H1 (cell line): ENCODE results near the gene LARP1. TPM values are rescaled to one million over a fixed set of nuclear protein-coding genes. Genes with fewer than 3 reads are reported as not detected.

ENCODE experiments used
- BACH1 ChIP-seq: IDR thresholded peaks from 2 replicates; pipeline ENCODE4 v1.6.1; 2012; ENCODE audit warnings: low read length, improper control_type of control experiment
- CREB1 ChIP-seq: IDR thresholded peaks from 2 replicates; pipeline ENCODE4 v1.6.1; 2012; ENCODE audit warnings: inconsistent platforms
- GABPA ChIP-seq: IDR thresholded peaks from 2 replicates; pipeline ENCODE4 v1.6.1; 2011; ENCODE audit warnings: mild to moderate bottlenecking, low read length, moderate library complexity, borderline replicate concordance; ENCODE audit not compliant: insufficient read depth
- JUN ChIP-seq: IDR thresholded peaks from 2 replicates; pipeline ENCODE4 v1.6.1; 2011; ENCODE audit warnings: low read depth, mild to moderate bottlenecking, improper control_type of control experiment, low read length
- KDM1A ChIP-seq: fragments of 200-600, 300-600 bp; sonication (generic); IDR thresholded peaks from 2 replicates; pipeline ENCODE4 v1.7.1; 2016; ENCODE audit warnings: mild to moderate bottlenecking, low read length, borderline replicate concordance
- POLR2A ChIP-seq, 2 experiments: IDR thresholded peaks; 1 replicate in 1 of 2; 2 replicates in 1 of 2; pipeline ENCODE4 v1.6.1; 2011; ENCODE audit warnings: low read depth in 2 of 2, low read length in 2 of 2, mild to moderate bottlenecking in 2 of 2; ENCODE audit errors: control extremely low read depth in 1 of 2
- POLR2AphosphoS5 ChIP-seq: IDR thresholded peaks from 2 replicates; pipeline ENCODE4 v1.6.1; 2011; ENCODE audit warnings: low read depth, low read length
- SIX5 ChIP-seq: IDR thresholded peaks from 2 replicates; pipeline ENCODE4 v1.6.1; 2011; ENCODE audit warnings: mild to moderate bottlenecking, low read depth, low read length
- polyA plus RNA-seq, 7 experiments: library from polyadenylated mRNA; depleted of rRNA in 3 of 7; stranded (reverse) in 5 of 7; unstranded in 2 of 7; fragments of >200 nt in 5 of 7; fragments of 200-250 nt in 2 of 7; gene quantifications; 1 replicate in 5 of 7; 2 replicates in 1 of 7; 4 replicates in 1 of 7; pipeline versions ENCODE4 v1.2.1 to v1.2.3, GENCODE V29; 2011 to 2013; ENCODE audit warnings: missing spikeins in 2 of 7, mixed read lengths in 2 of 7
- total RNA-seq: library from RNA; stranded (reverse); fragmentation: NEBNext Ultra II Directional; extraction: Animal tissue kit (Norgen Biotek cat#: 25700); gene quantifications from 2 replicates; pipeline ENCODE4 v1.2.1, GENCODE V29; 2021
- TF ChIP-seq, protein P1 (sequence below): fragments of 300-600 bp; sonication (generic); IDR thresholded peaks from 2 replicates; pipeline ENCODE4 v1.7.1; 2012; ENCODE audit warnings: low read length, moderate library complexity, mild to moderate bottlenecking, inconsistent platforms; ENCODE audit not compliant: insufficient replicate concordance
- TF ChIP-seq, protein P2 (sequence below): IDR thresholded peaks from 2 replicates; pipeline ENCODE4 v1.6.1; 2012; ENCODE audit warnings: low read length, inconsistent platforms

The LARP1 gene
- total and polyA plus RNA-seq, 2 of the 8 experiments (the other 6 are each of a cell fraction or from before 2014, with no cell fraction given), result 106 to 422 TPM

DNA sequence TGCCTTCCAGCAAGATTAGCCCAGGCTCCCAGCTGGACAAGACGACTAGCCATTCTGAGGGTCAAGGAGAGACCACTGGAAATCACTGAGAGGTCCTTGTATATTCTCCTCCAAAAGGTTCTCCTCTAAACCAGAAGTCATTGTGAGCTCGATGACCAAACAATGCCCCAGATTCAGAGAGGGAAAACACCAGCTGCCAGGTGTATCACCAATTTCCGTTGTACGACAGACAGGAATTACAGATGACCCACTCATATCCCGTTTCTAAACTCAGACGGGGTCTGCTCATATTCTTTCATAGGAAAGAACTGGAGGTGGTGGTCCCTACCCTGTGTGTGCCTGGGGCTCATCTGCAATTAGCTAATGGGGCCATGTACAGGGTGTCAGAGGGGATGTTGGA lies 81.0 kb downstream of the LARP1 start (continued):
- TF ChIP-seq, protein P1, sequence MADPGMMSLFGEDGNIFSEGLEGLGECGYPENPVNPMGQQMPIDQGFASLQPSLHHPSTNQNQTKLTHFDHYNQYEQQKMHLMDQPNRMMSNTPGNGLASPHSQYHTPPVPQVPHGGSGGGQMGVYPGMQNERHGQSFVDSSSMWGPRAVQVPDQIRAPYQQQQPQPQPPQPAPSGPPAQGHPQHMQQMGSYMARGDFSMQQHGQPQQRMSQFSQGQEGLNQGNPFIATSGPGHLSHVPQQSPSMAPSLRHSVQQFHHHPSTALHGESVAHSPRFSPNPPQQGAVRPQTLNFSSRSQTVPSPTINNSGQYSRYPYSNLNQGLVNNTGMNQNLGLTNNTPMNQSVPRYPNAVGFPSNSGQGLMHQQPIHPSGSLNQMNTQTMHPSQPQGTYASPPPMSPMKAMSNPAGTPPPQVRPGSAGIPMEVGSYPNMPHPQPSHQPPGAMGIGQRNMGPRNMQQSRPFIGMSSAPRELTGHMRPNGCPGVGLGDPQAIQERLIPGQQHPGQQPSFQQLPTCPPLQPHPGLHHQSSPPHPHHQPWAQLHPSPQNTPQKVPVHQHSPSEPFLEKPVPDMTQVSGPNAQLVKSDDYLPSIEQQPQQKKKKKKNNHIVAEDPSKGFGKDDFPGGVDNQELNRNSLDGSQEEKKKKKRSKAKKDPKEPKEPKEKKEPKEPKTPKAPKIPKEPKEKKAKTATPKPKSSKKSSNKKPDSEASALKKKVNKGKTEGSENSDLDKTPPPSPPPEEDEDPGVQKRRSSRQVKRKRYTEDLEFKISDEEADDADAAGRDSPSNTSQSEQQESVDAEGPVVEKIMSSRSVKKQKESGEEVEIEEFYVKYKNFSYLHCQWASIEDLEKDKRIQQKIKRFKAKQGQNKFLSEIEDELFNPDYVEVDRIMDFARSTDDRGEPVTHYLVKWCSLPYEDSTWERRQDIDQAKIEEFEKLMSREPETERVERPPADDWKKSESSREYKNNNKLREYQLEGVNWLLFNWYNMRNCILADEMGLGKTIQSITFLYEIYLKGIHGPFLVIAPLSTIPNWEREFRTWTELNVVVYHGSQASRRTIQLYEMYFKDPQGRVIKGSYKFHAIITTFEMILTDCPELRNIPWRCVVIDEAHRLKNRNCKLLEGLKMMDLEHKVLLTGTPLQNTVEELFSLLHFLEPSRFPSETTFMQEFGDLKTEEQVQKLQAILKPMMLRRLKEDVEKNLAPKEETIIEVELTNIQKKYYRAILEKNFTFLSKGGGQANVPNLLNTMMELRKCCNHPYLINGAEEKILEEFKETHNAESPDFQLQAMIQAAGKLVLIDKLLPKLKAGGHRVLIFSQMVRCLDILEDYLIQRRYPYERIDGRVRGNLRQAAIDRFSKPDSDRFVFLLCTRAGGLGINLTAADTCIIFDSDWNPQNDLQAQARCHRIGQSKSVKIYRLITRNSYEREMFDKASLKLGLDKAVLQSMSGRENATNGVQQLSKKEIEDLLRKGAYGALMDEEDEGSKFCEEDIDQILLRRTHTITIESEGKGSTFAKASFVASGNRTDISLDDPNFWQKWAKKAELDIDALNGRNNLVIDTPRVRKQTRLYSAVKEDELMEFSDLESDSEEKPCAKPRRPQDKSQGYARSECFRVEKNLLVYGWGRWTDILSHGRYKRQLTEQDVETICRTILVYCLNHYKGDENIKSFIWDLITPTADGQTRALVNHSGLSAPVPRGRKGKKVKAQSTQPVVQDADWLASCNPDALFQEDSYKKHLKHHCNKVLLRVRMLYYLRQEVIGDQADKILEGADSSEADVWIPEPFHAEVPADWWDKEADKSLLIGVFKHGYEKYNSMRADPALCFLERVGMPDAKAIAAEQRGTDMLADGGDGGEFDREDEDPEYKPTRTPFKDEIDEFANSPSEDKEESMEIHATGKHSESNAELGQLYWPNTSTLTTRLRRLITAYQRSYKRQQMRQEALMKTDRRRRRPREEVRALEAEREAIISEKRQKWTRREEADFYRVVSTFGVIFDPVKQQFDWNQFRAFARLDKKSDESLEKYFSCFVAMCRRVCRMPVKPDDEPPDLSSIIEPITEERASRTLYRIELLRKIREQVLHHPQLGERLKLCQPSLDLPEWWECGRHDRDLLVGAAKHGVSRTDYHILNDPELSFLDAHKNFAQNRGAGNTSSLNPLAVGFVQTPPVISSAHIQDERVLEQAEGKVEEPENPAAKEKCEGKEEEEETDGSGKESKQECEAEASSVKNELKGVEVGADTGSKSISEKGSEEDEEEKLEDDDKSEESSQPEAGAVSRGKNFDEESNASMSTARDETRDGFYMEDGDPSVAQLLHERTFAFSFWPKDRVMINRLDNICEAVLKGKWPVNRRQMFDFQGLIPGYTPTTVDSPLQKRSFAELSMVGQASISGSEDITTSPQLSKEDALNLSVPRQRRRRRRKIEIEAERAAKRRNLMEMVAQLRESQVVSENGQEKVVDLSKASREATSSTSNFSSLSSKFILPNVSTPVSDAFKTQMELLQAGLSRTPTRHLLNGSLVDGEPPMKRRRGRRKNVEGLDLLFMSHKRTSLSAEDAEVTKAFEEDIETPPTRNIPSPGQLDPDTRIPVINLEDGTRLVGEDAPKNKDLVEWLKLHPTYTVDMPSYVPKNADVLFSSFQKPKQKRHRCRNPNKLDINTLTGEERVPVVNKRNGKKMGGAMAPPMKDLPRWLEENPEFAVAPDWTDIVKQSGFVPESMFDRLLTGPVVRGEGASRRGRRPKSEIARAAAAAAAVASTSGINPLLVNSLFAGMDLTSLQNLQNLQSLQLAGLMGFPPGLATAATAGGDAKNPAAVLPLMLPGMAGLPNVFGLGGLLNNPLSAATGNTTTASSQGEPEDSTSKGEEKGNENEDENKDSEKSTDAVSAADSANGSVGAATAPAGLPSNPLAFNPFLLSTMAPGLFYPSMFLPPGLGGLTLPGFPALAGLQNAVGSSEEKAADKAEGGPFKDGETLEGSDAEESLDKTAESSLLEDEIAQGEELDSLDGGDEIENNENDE, result no peak
- TF ChIP-seq POLR2A (IDR thresholded peaks at IDR 0.05; ENCODE audit: control extremely low read depth in 1 of 2, low read depth in 2 of 2, low read length in 2 of 2), result no peak
- TF ChIP-seq JUN, result no peak
- TF ChIP-seq GABPA, result no peak
- no peak for TF ChIP-seq KDM1A
- TF ChIP-seq POLR2AphosphoS5, result no peak
- no peak for TF ChIP-seq CREB1
- TF ChIP-seq BACH1, result no peak
- TF ChIP-seq, protein P2, sequence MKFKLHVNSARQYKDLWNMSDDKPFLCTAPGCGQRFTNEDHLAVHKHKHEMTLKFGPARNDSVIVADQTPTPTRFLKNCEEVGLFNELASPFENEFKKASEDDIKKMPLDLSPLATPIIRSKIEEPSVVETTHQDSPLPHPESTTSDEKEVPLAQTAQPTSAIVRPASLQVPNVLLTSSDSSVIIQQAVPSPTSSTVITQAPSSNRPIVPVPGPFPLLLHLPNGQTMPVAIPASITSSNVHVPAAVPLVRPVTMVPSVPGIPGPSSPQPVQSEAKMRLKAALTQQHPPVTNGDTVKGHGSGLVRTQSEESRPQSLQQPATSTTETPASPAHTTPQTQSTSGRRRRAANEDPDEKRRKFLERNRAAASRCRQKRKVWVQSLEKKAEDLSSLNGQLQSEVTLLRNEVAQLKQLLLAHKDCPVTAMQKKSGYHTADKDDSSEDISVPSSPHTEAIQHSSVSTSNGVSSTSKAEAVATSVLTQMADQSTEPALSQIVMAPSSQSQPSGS, result no peak
- TF ChIP-seq SIX5, result no peak
- TF ChIP-seq, all 59 proteins: peak for 0
